A549 (cell line): ENCODE results near the gene NFIL3. TPM values are rescaled to one million over a fixed set of nuclear protein-coding genes. Genes with fewer than 3 reads are reported as not detected.

Experiments
- ATAC-seq, 2 experiments: fragments of 200-7000 bp in 1 of 2; fragments of >200 bp in 1 of 2; cut with Nextera tagmentation in 1 of 2; cut with Tn5 transposase in 1 of 2; 3 replicates each; pipeline versions ENCODE4 v1.8.0 to v1.9.1; 2018 to 2020; ENCODE audit warnings: mild to moderate bottlenecking in 1 of 2, moderate library complexity in 1 of 2
- CTCF ChIA-PET: fragments of 300-600 bp; sonication (Branson Sonifier 250); formaldehyde crosslinking; extraction: SDS; loops from one replicate; lab custom pipeline; 2021; ENCODE audit warnings: antibody characterized with exemption, inconsistent platforms; lab: Yijun Ruan, JAX
- POLR2A ChIA-PET: fragments of 350-600 bp; formaldehyde crosslinking; extraction: SDS; loops from one replicate; lab custom pipeline; 2021; ENCODE audit warnings: antibody characterized with exemption, inconsistent platforms; lab: Yijun Ruan, JAX
- DNase-seq, 2 experiments: peaks; one replicate each; pipeline versions ENCODE4 v3.0.0 to v3.0.0-alpha.2; 2011 to 2016; ENCODE audit warnings: low read depth in 1 of 2, low spot score in 1 of 2
- FAIRE-seq: peaks from 2 replicates; lab custom pipeline; 2011; peaks lifted over from hg19 to GRCh38; lab: Jason Lieb, UNC
- H3K27ac ChIP-seq, 2 experiments: fragments of >200 bp; sonication (Bioruptor Twin); formaldehyde crosslinking; 3 replicates each; pipeline ENCODE4 v1.5.1; 2016 to 2017
- H3K4me1 ChIP-seq: fragments of >200 bp; sonication (Bioruptor Twin); formaldehyde crosslinking; 3 replicates; pipeline ENCODE4 v1.6.1; 2016
- H3K4me2 ChIP-seq: fragments of >200 bp; sonication (Bioruptor Twin); formaldehyde crosslinking; 3 replicates; pipeline ENCODE4 v1.6.1; 2016
- H3K4me3 ChIP-seq: fragments of >200 bp; sonication (Bioruptor Twin); formaldehyde crosslinking; 3 replicates; pipeline ENCODE4 v1.5.1; 2016
- H3K9me3 ChIP-seq: fragments of >200 bp; sonication (Bioruptor Twin); formaldehyde crosslinking; 3 replicates; pipeline ENCODE4 v1.6.1; 2016
- CEBPB ChIP-seq, 2 experiments: fragments of >200 bp in 1 of 2; sonication (Bioruptor Twin) in 1 of 2; formaldehyde crosslinking in 1 of 2; IDR thresholded peaks; 2 replicates each; pipeline ENCODE4 v1.6.1; 2012 to 2016
- CHD2 ChIP-seq: fragments of 150-350 bp; IDR thresholded peaks from 2 replicates; pipeline ENCODE4 v1.6.1; 2014; ENCODE audit warnings: low read length; ENCODE audit not compliant: partially characterized antibody
- CHD4 ChIP-seq: fragments of 200-600 bp; sonication (generic); IDR thresholded peaks from 2 replicates; pipeline ENCODE4 v1.6.1; 2016; ENCODE audit warnings: antibody characterized with exemption, mild to moderate bottlenecking, borderline replicate concordance
- EHF ChIP-seq: fragments of 250-450 bp; sonication (Bioruptor Pico); IDR thresholded peaks from 2 replicates; pipeline ENCODE4 v1.5.0; 2020; ENCODE audit warnings: mild to moderate bottlenecking
- EHMT2 ChIP-seq: fragments of 200-600 bp; sonication (generic); IDR thresholded peaks from 2 replicates; pipeline ENCODE4 v1.6.1; 2016; ENCODE audit warnings: antibody characterized with exemption, low read depth, mild to moderate bottlenecking, moderate library complexity
- EP300 ChIP-seq, 2 experiments: fragments of >200 bp; sonication (Bioruptor Twin); formaldehyde crosslinking; IDR thresholded peaks; 2 replicates in 1 of 2; 3 replicates in 1 of 2; pipeline ENCODE4 v1.6.1; 2016 to 2017
- FOXS1 ChIP-seq: fragments of 250-450 bp; sonication (Bioruptor Pico); IDR thresholded peaks from 2 replicates; pipeline ENCODE4 v1.5.0; 2020; ENCODE audit warnings: mild to moderate bottlenecking, moderate library complexity
- GATA3 ChIP-seq: IDR thresholded peaks from 2 replicates; pipeline ENCODE4 v1.6.1; 2012; ENCODE audit warnings: borderline replicate concordance
- HDAC2 ChIP-seq: fragments of 200-600 bp; sonication (generic); IDR thresholded peaks from 2 replicates; pipeline ENCODE4 v1.6.1; 2016
- JUNB ChIP-seq: fragments of >200 bp; sonication (Bioruptor Twin); formaldehyde crosslinking; IDR thresholded peaks from 2 replicates; pipeline ENCODE4 v1.6.1; 2016
- MAFK ChIP-seq: fragments of 450-650 bp; IDR thresholded peaks from 2 replicates; pipeline ENCODE4 v1.6.1; 2014; ENCODE audit not compliant: partially characterized antibody
- MYC ChIP-seq: IDR thresholded peaks from 2 replicates; pipeline ENCODE4 v1.6.1; 2012; ENCODE audit warnings: mild to moderate bottlenecking, inconsistent platforms, low read length, improper control_type of control experiment, borderline replicate concordance
- NFE2L2 ChIP-seq: fragments of 150-350 bp; conservative IDR thresholded peaks from 2 replicates; pipeline ENCODE4 v1.6.1; 2014; ENCODE audit warnings: low read length
- NR3C1 ChIP-seq: fragments of >200 bp; sonication (Bioruptor Twin); formaldehyde crosslinking; IDR thresholded peaks from 3 replicates; pipeline ENCODE4 v1.6.1; 2017
- RARB ChIP-seq: fragments of 250-450 bp; sonication (Bioruptor Pico); IDR thresholded peaks from 2 replicates; pipeline ENCODE4 v1.8.0; 2021; ENCODE audit warnings: mild to moderate bottlenecking, moderate library complexity
- RCOR1 ChIP-seq: fragments of 150-350 bp; IDR thresholded peaks from 2 replicates; pipeline ENCODE4 v1.6.1; 2014; ENCODE audit warnings: antibody characterized with exemption, low read length, low read depth
- RFX5 ChIP-seq: fragments of 450-650 bp; IDR thresholded peaks from 2 replicates; pipeline ENCODE4 v1.7.1; 2014; ENCODE audit warnings: antibody characterized with exemption, mild to moderate bottlenecking, moderate library complexity
- TP53 ChIP-seq: fragments of 250-450 bp; sonication (Bioruptor Pico); IDR thresholded peaks from 2 replicates; pipeline ENCODE4 v1.5.0; 2021; ENCODE audit warnings: mild to moderate bottlenecking, moderate library complexity
- ZC3H11A ChIP-seq: fragments of 450-650 bp; IDR thresholded peaks from 2 replicates; pipeline ENCODE4 v1.6.1; 2014; ENCODE audit warnings: antibody characterized with exemption, mild to moderate bottlenecking
- ZFP36 ChIP-seq: fragments of 450-650 bp; IDR thresholded peaks from 2 replicates; pipeline ENCODE4 v1.6.1; 2014; ENCODE audit warnings: borderline replicate concordance; ENCODE audit not compliant: partially characterized antibody
- WGBS: methylation state at CpG from one replicate; pipeline ENCODE4 v1.1.6; 2017; ENCODE audit errors: missing lambda C conversion rate; 5-methylcytosine and 5-hydroxymethylcytosine counted together
- polyA plus RNA-seq, 4 experiments: library from polyadenylated mRNA; depleted of rRNA in 3 of 4; stranded (reverse); fragments of >200 nt; fragmentation: RNase III in 1 of 4; extraction: RNeasy Plus Mini Kit Qiagen cat#74134 plus additional on column Dnase treatment in 1 of 4; gene quantifications; 2 replicates in 3 of 4; 3 replicates in 1 of 4; pipeline ENCODE4 v1.2.3, GENCODE V29; 2011 to 2017
- TF ChIP-seq, protein P1 (sequence below): fragments of 250-450 bp; sonication (Bioruptor Pico); IDR thresholded peaks from 2 replicates; pipeline ENCODE4 v1.5.0; 2021; ENCODE audit warnings: mild to moderate bottlenecking, moderate library complexity, borderline replicate concordance
- TF ChIP-seq, protein P2 (sequence below): fragments of 150-350 bp; IDR thresholded peaks from 2 replicates; pipeline ENCODE4 v1.6.1; 2014; ENCODE audit warnings: low read depth, mild to moderate bottlenecking, low read length
- TF ChIP-seq, protein P3 (sequence below): IDR thresholded peaks from 2 replicates; pipeline ENCODE4 v1.6.1; 2012; ENCODE audit warnings: low read depth, borderline replicate concordance
- TF ChIP-seq, protein P4 (sequence below): fragments of 200-600 bp; sonication (generic); IDR thresholded peaks from 2 replicates; pipeline ENCODE4 v1.6.1; 2016; ENCODE audit warnings: antibody characterized with exemption, mild to moderate bottlenecking, moderate library complexity
- TF ChIP-seq, protein P5 (sequence below): fragments of >200 bp; sonication (Bioruptor Twin); formaldehyde crosslinking; IDR thresholded peaks from 3 replicates; pipeline ENCODE4 v1.6.1; 2016

Gene NFIL3
- polyA plus RNA-seq, 2 of the 4 experiments (the other 2 are of a cell fraction), result 10.5 to 16.1 TPM

DNA sequence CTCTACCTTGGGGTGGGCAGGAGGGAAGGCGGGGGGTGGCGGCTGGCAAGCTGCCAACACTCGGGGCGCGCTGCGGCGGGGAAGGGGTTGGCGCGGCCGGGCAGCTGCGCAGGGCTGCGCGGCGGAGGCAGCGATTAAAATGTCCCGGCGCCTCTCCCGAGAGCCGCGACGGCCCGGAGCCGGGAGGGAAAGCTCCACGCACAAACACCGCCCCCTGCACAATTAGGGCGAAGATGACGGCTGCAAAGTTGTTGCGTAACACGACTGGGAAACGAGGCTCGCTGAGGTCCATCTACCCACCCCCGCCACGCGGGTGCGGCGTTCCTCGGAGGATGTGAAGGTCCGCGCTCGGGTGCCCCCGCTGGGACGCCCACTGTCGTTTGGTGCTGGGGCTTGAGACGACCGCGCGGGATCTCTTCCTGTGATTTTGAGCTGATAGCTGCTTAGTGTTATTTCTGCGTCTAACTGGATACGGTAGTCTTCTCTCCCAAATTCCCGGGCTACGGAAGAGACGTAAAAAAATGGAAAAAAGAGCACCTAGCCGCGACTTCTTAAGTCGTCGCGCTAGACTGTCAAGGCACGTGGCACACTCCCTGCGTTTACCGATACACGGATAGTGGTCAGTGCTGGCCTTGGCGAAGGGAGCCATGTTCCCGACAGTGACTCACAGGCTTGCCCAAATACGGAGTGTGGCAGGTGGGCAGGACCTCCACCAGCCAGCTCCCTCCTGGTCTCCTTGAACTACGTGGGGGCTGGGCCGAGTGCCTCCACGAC is 958 bp upstream of the NFIL3 start (continued):
- TF ChIP-seq NR3C1 (no peak), ZFP36 (no peak), JUNB (no peak), ZC3H11A (no peak), RARB (CRISPR knock-in tag) (no peak), EHMT2 (no peak), CEBPB (IDR thresholded peaks at IDR 0.05) (peak; percentile 70 to 95), FOXS1 (no peak), HDAC2 (no peak)
- TF ChIP-seq, protein P1, sequence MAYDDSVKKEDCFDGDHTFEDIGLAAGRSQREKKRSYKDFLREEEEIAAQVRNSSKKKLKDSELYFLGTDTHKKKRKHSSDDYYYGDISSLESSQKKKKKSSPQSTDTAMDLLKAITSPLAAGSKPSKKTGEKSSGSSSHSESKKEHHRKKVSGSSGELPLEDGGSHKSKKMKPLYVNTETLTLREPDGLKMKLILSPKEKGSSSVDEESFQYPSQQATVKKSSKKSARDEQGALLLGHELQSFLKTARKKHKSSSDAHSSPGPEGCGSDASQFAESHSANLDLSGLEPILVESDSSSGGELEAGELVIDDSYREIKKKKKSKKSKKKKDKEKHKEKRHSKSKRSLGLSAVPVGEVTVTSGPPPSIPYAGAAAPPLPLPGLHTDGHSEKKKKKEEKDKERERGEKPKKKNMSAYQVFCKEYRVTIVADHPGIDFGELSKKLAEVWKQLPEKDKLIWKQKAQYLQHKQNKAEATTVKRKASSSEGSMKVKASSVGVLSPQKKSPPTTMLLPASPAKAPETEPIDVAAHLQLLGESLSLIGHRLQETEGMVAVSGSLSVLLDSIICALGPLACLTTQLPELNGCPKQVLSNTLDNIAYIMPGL (CRISPR knock-in tag), result no peak

DNA sequence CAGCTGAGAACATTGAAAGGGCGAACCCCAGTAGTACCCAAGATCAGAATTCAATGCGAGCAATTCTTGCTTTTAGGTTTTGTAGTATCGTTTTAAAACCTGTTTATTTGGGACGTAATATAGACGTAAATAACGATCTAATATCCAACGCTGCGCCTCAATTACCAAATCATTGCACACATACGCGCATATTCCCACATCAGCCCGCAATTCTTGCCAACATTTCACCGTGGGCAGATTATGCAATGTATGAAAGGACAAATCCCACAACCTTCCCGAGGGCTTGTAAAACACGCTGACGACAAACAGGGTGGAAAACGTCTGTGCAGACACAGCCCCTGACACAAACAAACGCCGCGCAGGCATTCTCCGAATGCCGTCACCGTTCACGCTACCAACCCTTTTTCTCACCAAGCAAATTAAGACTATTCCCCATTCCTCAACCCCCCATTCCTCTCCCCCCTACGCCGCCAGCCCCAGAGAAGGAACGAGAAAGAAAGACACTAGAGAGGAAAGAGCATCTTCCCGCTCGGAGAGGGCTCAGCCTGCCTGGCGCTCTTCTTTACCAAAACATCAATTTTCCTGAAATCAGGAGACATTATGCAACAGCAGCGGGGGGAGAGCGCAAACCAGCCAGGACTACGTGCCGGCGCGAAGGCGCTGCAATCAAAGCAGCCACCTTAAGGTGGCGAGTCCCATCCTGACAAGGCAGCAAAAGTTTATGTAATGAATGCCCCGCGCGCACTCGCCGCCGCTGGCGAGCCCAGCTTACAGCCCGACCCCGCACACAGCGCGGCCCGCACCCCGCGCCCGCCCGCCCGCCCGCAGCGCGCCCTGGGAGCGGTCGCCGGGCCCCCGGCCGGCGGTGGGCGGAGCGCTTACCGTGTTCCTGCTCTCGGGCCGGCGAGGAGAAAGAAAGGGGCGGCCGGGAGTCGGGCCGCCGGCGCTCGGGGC is 597 bp downstream of the NFIL3 start:
- ATAC-seq (peak; percentile 35 to 55), DNase-seq (peak; percentile 61 to 71), FAIRE-seq (no peak)
- POLR2A ChIA-PET, result interaction anchor here (0.7 to 2.9 kb wide), 14 partner anchors 10 to 386 kb away, joined by 3 to 19 read pairs (median 5); partner anchors contain the start of gene AUH
- peak overlapping the region; percentile 87 to 95 for H3K27ac ChIP-seq
- peaks cover 54% of the 10 kb centered on the region for H3K4me1 ChIP-seq
- H3K9me3 ChIP-seq, result no peaks in the 10 kb centered on the region
- 2% methylated on average over 37 of the region's 76 CpGs for WGBS
- H3K4me3 ChIP-seq, result peak overlapping the region; percentile 73
- CTCF ChIA-PET, result interaction anchor here (0.8 to 5.0 kb wide), 12 partner anchors 10 to 508 kb away, joined by 3 to 41 read pairs (median 4); no protein-coding TSS in a partner anchor
- peak overlapping the region; percentile 81 for H3K4me2 ChIP-seq
- TF ChIP-seq NFE2L2 (no peak), ZFP36 (no peak), GATA3 (no peak), TP53 (CRISPR knock-in tag) (no peak), MAFK (no peak), EHF (no peak), CHD2 (no peak), RFX5 (no peak), ZC3H11A (no peak), RCOR1 (no peak), MYC (no peak), EP300 (IDR thresholded peaks at IDR 0.05) (peak in 1 of 2 experiments; percentile 21; a peak in 1 of 5 replicates), CHD4 (no peak)
- TF ChIP-seq, protein P2, sequence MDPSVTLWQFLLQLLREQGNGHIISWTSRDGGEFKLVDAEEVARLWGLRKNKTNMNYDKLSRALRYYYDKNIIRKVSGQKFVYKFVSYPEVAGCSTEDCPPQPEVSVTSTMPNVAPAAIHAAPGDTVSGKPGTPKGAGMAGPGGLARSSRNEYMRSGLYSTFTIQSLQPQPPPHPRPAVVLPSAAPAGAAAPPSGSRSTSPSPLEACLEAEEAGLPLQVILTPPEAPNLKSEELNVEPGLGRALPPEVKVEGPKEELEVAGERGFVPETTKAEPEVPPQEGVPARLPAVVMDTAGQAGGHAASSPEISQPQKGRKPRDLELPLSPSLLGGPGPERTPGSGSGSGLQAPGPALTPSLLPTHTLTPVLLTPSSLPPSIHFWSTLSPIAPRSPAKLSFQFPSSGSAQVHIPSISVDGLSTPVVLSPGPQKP, result no peak
- TF ChIP-seq, protein P3, sequence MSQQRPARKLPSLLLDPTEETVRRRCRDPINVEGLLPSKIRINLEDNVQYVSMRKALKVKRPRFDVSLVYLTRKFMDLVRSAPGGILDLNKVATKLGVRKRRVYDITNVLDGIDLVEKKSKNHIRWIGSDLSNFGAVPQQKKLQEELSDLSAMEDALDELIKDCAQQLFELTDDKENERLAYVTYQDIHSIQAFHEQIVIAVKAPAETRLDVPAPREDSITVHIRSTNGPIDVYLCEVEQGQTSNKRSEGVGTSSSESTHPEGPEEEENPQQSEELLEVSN, result no peak
- TF ChIP-seq, protein P4, sequence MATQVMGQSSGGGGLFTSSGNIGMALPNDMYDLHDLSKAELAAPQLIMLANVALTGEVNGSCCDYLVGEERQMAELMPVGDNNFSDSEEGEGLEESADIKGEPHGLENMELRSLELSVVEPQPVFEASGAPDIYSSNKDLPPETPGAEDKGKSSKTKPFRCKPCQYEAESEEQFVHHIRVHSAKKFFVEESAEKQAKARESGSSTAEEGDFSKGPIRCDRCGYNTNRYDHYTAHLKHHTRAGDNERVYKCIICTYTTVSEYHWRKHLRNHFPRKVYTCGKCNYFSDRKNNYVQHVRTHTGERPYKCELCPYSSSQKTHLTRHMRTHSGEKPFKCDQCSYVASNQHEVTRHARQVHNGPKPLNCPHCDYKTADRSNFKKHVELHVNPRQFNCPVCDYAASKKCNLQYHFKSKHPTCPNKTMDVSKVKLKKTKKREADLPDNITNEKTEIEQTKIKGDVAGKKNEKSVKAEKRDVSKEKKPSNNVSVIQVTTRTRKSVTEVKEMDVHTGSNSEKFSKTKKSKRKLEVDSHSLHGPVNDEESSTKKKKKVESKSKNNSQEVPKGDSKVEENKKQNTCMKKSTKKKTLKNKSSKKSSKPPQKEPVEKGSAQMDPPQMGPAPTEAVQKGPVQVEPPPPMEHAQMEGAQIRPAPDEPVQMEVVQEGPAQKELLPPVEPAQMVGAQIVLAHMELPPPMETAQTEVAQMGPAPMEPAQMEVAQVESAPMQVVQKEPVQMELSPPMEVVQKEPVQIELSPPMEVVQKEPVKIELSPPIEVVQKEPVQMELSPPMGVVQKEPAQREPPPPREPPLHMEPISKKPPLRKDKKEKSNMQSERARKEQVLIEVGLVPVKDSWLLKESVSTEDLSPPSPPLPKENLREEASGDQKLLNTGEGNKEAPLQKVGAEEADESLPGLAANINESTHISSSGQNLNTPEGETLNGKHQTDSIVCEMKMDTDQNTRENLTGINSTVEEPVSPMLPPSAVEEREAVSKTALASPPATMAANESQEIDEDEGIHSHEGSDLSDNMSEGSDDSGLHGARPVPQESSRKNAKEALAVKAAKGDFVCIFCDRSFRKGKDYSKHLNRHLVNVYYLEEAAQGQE, result no peak
- TF ChIP-seq, protein P1 (CRISPR knock-in tag), result no peak
- TF ChIP-seq, protein P5, sequence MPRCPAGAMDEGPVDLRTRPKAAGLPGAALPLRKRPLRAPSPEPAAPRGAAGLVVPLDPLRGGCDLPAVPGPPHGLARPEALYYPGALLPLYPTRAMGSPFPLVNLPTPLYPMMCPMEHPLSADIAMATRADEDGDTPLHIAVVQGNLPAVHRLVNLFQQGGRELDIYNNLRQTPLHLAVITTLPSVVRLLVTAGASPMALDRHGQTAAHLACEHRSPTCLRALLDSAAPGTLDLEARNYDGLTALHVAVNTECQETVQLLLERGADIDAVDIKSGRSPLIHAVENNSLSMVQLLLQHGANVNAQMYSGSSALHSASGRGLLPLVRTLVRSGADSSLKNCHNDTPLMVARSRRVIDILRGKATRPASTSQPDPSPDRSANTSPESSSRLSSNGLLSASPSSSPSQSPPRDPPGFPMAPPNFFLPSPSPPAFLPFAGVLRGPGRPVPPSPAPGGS, result 0 out of 3 replicates have a peak, but pooled peaks have one; percentile 20
